ENCODE data around the gene HLA-DMB. TPM values are rescaled to one million over a fixed set of nuclear protein-coding genes. Genes with fewer than 3 reads are reported as not detected.

The HLA-DMB gene
- total RNA-seq, 1 experiment from 2014 or later: 1.1 TPM

GRCh38 chr6:32968867-32969684, 28.2 kb upstream of the HLA-DMB start (continued):
- TF ChIP-seq ZNF138 (CRISPR knock-in tag; conservative IDR thresholded peaks at IDR 0.05) (no peak), SOX15 (CRISPR knock-in tag; IDR thresholded peaks at IDR 0.05) (no peak), NR1H2 (CRISPR knock-in tag; IDR thresholded peaks at IDR 0.05) (no peak), RORB (CRISPR knock-in tag; IDR thresholded peaks at IDR 0.05) (peak; percentile 8; the same call in 1 of the 2 replicates), MYBL2 (CRISPR knock-in tag; IDR thresholded peaks at IDR 0.05) (no peak; the same call in none of the 2 replicates), HMGXB4 (CRISPR knock-in tag; IDR thresholded peaks at IDR 0.05) (no peak), TP53 (CRISPR knock-in tag; IDR thresholded peaks at IDR 0.05) (no peak), ZNF317 (CRISPR knock-in tag; IDR thresholded peaks at IDR 0.05; ENCODE audit: borderline replicate concordance, low read depth) (no peak), ATF6 (CRISPR knock-in tag; IDR thresholded peaks at IDR 0.05) (no peak), AR (CRISPR knock-in tag; IDR thresholded peaks at IDR 0.05) (no peak), AFF4 (CRISPR knock-in tag; IDR thresholded peaks at IDR 0.05; ENCODE audit: borderline replicate concordance) (no peak), ZNF396 (CRISPR knock-in tag; IDR thresholded peaks at IDR 0.05; ENCODE audit: borderline replicate concordance) (no peak), PREB (CRISPR knock-in tag; IDR thresholded peaks at IDR 0.05; ENCODE audit: borderline replicate concordance) (peak; percentile 11; the same call in 1 of the 2 replicates), MAX (CRISPR knock-in tag; IDR thresholded peaks at IDR 0.05) (peak; percentile 67), ATF2 (CRISPR knock-in tag; IDR thresholded peaks at IDR 0.05; ENCODE audit: borderline replicate concordance, low read depth) (no peak), ZNF232 (CRISPR knock-in tag; IDR thresholded peaks at IDR 0.05) (no peak), TEAD4 (CRISPR knock-in tag; IDR thresholded peaks at IDR 0.05) (peak; percentile 65; the same call in 1 of the 2 replicates), ZNF121 (CRISPR knock-in tag; IDR thresholded peaks at IDR 0.05) (no peak)
- TF ChIP-seq, protein P1, sequence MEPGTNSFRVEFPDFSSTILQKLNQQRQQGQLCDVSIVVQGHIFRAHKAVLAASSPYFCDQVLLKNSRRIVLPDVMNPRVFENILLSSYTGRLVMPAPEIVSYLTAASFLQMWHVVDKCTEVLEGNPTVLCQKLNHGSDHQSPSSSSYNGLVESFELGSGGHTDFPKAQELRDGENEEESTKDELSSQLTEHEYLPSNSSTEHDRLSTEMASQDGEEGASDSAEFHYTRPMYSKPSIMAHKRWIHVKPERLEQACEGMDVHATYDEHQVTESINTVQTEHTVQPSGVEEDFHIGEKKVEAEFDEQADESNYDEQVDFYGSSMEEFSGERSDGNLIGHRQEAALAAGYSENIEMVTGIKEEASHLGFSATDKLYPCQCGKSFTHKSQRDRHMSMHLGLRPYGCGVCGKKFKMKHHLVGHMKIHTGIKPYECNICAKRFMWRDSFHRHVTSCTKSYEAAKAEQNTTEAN (CRISPR knock-in tag; IDR thresholded peaks at IDR 0.05): no peak
- TF ChIP-seq, protein P2, sequence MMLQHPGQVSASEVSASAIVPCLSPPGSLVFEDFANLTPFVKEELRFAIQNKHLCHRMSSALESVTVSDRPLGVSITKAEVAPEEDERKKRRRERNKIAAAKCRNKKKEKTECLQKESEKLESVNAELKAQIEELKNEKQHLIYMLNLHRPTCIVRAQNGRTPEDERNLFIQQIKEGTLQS (CRISPR knock-in tag; conservative IDR thresholded peaks at IDR 0.05): no peak
- TF ChIP-seq, protein P3, sequence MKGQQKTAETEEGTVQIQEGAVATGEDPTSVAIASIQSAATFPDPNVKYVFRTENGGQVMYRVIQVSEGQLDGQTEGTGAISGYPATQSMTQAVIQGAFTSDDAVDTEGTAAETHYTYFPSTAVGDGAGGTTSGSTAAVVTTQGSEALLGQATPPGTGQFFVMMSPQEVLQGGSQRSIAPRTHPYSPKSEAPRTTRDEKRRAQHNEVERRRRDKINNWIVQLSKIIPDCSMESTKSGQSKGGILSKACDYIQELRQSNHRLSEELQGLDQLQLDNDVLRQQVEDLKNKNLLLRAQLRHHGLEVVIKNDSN (CRISPR knock-in tag; IDR thresholded peaks at IDR 0.05): no peak; the same call in 1 of the 2 replicates

Measured in WTC11 (cell line).